GM21723 (cell line): Measurements from ENCODE around the gene ADK.
A peak's percentile ranks its signal among the peaks of the same experiment; 100 is the strongest.

ENCODE experiments used
- ATAC-seq: cut with Tn5 transposase; IDR thresholded peaks from one replicate; pipeline ENCODE4 v1.9.1; 2021; ENCODE audit warnings: mild to moderate bottlenecking, moderate library complexity; ENCODE audit not compliant: unreplicated experiment

Gene ADK

DNA sequence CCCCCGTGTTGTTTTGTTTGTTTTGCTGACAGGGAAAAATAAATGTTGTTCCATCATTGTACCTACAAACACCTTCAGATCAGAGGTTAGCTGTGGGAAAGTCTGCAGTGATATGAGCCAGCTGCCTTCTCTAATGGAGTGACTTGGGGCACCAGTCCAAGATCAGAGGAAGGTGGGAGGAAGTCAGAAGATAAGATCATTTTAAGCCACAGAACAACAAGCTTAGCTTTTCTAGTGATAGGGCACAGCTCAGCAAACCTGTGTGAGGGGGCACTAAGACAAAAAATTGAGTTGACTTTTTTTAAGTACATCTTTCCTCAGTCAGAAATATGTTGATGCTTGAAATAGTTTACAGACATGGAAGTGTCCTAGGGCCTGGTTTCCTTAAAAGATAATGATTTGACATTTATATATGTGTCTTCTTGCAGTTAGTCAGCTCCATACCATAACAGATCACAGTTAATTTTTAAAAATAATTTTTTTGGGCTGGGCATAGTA, 435.1 kb downstream of the ADK start:
- ATAC-seq: peak; percentile 34

DNA sequence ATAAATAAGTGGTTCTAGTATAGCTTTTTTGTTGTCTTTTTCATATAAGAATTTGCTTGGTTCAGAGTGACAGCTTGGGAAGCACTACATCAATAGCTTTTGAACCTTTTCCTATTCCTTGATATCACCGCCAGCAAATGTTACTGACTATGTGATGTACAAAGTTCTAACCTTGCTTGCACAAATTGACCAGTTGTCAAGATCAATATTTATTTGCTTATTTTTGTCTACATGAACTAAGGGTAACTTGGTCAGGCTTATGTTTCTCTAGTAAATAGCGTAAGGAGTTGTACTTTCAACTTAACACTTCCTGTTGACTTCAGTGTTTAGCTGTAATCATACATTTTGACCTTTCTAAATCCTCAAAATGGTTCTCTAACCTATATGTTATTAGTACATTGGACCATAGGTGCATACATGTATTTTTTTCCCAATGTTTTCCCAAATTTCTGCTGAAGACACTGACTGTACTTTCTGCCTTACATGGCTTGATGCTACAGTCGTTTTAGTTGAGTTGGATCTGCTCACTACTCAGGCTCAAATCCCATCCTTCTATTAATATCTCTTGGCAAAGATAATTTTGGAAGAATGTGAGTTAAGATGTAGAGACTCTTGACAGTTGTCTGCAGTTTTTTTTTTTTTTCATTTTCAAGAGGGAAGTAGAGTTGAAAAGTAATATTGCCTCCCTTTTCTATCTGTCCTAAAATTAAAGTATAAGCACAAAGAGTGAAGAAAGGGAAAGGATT, 436.3 kb downstream of the ADK start:
- ATAC-seq: no peak

DNA sequence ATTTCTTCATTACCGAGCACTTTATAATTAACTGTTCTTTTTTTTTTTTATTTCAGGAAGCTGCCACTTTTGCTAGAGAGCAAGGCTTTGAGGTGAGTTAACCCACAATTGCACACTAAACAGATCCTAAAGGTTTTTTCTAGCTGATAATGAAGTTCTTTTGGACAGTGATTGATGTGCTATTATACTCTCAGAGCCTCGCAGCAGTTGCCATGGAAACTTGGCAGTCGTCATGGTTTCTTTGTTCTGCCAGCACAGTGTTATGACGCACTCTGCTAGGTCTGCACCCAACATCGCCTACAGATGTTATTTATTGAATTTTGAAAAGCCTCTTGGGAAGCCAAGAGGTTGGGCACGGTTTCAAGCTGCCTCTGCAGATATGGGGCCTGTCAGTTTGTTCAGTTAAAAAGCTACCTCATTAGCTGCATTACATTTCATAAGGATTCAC, 438.2 kb downstream of the ADK start:
- ATAC-seq: no peak

DNA sequence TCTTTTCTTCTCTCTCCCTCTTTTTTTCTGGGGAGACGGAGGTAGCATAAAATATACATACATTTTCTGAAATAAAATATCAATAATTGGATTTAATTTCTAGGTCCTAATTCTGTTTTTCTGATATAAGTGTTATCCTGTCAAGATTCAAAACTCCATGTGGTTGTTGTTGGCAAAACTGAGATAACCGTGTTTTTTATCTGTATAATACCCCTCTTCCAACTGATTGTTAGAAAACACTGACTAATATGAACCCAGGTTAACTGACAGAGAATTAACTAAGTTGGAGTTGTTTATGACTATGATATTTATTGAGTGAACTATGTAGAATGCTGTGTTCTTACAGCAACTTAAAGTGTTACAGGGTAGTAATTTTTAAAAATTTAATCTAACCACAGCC, 438.8 kb downstream of the ADK start:
- no peak for ATAC-seq

DNA sequence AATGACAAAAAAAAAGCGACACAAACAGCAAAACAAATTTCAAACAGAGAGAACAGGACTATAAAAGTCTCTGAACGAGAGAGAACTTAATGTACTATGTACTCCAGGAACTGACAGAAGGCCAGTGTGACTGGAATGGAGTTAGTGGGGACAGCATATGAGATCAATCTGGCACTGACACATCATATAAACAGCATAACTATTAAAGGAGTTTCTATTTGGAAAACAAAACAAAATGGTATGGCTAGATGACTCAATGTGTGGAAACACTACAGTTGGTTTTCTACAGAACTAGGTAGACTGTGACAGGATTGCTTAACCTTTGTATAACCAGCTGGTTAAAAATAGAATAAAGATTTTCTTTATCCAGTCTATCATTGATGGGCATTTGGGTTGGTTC, 442.4 kb downstream of the ADK start:
- no peak for ATAC-seq

DNA sequence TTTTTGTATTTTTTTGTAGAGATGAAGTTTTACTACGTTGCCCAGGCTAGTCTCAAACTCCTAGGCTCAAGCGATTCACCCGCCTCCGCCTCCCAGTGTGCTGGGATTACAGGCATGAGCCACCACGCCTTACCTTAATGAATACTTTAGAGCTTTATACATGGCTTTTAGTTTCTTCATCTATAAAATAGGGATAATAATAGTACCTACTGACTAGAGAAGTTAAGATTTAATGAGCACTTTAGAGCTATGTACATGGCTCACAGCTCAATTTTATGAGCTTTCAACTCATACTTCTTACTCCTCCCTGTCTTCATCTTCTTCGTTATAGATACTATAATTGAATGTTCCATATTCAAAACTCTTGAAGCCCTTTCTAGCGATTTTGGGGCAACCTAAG, 445.7 kb downstream of the ADK start:
- ATAC-seq: no peak

DNA sequence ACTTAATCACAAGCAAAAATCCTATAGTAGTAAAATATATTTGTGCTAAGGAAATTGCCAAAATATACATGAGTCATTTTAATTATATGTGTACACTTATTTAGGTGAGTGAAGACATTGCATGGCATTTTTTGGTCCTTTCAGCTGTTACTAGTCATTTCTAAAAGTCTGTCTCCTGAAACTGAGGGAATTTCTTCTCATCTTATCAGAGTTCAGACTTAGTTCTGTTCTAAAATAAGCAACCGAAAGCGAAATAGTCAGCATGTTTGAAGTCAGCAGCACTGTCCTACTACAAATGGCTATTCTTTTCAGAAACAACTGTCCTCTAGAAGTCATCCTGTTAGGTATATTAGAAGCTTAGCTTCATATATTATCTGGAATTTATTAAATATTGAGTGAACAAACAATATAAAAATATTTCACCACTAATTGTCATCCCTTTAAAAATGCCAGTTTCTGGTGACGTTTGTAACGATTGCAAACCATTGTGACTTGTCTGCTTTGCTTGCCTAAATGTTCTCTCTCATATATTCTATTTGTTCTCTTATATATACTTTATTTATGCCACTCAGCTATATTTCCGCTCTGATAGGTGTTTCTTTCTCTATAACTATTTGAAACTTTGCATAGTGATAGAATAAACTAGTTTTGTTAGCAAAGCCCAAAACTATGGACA, 448.0 kb downstream of the ADK start:
- ATAC-seq: peak; percentile 66

DNA sequence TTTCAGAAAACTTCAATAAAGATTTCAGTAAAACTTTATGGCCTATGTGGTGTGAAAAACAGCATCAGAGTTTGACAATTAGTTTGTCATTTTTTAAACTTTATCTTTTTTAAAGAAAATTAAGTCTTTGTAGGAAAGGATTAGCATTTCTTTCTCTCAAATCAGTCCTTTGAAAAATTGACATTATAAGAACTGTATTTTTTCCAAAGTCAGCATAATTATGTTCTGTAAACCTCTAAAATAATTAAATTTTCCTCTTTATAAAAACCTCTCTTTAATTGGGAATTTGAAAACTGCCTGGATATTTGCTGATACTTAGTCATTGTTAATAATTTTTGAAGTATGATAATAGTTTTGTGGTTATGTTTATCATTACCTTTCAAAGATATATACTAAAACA, 448.7 kb downstream of the ADK start:
- ATAC-seq: no peak

DNA sequence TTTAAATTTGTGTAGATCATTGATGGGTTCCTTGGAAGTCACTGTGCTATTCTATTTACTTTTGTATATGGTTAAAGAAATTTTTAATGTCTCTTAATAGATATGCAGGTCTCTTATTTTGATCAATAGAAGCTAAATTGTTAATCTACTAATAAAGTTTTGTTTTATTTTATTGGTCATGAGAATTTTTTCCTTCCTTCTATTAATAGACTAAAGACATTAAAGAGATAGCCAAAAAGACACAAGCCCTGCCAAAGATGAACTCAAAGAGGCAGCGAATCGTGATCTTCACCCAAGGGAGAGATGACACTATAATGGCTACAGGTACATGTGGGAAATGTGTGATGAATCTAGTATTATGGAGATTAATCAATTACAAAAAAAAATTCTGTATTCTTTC, 449.1 kb downstream of the ADK start:
- ATAC-seq: no peak

DNA sequence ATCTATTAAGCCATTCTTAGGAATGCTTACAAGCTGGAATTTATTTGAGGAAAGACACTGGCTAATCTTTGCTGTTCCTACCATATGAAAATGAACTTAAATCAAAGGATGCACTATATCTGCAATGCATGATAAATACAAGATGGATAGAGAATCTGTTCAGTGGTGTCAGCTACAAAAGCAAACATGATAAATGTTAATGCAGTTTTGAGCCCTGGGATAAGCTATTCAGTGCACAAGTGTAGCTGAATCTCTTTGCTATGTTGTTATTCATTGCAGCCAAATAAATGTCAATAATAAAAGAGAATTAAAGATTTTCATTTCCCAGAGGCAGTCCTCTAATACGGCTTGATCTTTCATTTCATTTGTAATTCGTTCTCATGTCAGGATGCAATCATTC, 451.6 kb downstream of the ADK start:
- no peak for ATAC-seq

DNA sequence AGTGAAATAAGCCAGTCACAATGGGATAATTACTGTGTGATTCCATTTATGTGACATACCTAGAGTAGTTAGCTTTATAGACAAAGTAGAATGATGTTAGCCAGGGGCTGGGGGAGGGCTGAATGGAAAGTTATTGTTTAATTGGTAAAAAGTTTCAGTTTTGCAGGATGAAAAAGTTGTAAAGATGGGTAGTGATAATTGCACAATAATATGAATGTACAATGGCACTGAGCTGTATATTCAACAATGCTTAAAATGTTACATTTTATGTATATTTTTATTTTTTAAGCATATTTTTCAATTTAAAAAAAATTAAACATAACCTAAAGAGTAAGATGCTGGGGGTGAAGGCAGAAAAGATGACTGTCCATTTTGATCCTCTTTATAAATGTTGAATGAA, 459.3 kb downstream of the ADK start:
- no peak for ATAC-seq

DNA sequence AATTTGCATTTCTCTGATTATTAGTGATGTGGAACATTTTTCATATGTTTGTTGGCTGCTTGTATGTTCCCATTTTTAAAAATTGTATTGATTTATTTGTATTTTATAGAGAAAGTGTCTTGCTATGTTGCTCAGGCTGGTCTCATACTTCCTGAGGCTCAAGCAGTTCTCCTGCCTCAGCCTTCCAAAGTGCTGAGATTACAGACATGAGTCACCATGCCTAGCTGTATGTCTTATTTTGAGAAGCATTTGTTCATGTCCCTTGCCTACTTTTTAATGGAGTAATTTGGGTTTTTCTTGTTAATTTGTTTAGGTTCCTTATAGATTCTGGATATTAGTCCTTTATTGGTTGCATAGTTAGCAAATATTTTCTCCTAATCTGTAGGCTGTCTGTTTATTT, 461.2 kb downstream of the ADK start:
- no peak for ATAC-seq

DNA sequence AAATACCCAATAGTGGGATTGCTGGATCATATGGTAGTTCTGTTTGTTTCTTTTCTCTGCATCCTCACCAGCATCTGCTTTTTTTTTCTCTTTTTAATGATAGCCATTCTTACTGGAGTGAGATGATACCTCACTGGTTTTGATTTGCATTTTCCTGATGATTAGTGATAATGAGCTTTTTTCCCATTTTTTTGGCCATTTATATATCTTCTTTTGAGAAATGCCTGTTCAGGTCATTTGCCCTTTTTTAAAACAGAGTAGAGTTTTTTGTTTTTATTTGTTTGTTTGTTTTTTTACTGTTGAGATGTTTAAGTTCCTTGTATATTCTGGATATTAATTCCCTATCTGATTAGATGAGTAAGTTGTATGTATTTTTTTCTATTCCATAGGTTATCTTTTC, 469.6 kb downstream of the ADK start:
- no peak for ATAC-seq

DNA sequence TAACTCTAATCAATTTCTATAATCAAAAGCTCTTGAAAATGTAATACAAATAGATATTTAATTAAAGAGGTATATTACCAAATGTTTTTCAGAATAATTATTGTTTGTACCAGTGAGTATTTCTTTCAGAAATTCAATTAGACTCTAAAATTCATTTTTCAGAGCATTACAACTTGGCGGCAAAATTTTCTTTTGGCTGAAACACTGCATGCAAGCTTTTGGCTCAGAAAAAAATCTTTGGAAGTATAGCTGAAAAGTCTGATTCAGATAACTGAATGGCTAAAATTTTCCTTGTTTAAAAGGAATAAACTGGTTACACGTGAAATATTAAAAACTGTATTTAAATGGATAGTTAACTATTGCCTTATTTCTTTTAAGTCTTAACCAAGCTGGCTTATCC, 472.8 kb downstream of the ADK start:
- no peak for ATAC-seq

DNA sequence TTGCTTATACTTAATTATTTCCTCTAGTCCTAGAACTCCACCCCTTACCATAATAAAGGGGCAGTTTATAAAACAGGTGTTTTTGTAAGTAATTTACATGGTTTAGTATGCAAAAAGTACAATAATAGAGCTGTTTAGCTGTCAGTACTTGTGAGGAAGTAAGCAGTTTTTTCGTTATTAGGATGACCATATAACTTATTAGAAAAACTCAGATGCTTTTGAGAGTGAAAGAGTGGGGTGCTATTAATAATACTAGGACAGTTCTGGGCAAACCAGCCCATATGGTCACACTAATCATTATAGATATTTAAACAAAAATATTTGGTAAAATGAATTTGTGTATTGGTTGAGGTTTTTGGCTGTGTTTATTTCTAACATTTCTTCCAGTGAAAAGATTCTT, 473.5 kb downstream of the ADK start:
- ATAC-seq: no peak

DNA sequence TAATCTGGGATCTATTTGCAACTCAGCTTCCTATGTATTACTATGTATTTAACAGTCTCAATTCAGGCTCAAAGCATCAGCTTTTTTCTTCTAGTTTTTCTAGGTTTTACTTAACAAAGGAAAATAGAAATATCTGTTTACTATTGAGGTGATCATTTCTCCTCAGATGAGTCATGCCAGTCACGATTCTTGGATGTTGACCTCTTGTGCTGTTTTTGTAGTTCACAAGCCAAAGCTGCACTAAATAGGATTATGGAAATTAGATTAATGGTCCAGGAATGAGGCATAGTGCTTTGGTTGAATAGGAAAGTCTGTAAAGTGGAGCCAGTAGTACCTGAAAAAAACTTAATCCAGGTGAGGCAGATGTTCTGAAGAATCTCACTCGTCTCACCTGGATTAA, 477.1 kb downstream of the ADK start:
- no peak for ATAC-seq

DNA sequence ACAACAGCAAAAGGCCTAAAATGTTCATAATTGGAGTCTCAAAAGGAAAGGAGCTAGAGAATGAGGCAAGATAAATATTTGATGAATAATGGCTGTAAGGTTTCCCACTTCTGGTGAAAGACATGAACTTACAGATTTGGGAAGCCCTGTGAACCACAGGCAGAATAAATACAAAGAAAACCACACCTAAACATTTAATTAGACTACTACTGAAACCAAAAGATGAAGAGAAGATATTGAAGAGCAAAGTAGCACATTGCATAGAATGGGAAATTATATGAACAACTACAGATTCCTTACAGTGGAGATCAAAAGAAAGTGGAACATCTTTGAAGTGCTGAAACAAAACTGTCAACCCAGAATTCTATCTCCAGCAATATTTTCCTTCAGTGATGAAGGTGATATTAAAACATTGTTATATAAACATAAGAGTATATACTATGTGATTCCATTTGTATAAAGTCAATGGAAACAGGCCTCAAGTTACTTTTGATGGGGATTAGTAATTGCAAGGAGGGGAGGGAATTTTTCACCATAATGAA, 484.0 kb downstream of the ADK start:
- no peak for ATAC-seq

DNA sequence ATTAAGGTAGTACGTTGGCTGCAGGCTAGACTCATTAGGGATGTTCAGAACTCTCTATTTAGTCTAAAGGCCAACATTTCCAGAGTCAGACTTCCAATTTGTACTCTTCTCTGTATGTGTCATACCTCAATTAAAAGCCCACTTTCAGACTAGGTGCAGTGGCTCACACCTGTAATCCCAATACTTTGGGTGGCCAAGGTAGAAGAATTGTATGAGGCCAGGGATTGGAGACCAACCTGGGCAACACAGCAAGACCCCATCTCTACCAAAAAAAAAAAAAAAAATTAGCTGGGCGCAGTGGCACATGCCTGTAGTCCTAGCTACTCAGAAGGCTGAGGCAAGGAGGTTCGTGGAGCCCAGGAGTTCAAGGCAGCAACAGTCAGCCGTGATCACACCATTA, 484.6 kb downstream of the ADK start:
- no peak for ATAC-seq

DNA sequence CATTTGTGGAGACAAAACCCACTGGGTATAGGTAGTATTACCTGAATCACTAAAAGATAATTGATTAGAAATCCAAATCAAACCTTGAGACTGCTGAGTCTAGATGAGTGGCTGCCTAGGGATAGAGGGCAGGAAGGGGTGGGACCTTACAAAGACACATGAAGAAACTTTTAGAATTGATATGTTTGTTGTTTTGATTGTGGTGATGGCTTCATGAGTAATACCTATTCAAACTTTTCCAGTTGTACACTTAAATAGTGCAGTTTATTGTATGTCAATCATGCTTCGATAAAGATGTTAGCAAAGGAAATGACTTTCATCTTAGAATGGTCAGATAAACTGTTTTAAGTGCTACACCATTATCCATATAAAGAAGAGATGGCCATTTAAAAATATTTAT, 486.7 kb downstream of the ADK start:
- no peak for ATAC-seq

DNA sequence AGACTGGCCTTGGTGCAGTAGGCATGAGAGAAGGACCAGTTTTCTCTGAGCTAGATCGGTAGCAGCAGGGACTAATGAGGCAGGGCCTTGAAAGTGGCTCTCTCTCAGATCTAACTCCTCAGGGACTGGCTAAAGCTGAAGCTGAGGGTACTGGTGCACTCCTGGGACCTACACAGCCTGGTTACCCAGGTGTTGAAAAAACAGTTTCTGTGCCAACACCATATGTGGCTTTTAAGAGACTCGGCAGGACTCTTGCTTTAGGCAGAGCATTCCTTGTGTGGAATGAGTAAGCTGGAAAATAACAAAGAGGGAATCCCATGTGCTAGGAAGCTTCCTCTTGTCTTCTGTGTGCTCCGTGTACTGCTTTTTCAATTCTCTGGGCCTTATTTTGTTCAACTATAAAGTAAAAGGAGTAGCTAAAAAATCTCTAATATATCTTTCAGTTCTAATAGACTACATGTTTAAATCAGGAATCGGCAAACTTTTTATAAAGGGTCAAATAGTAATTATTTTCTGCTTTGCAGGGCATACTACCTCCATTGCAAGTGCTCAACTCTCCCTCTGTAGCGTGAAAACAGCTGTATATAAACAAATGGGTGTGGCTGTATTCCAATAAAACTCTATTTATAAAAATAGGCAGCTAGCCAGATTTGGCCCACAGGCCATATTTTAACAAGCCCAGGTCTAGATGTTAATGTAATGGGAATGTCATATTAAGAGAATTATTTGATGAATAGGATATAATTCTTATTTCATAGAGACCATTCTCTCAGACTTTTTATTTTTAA, 489.3 kb downstream of the ADK start:
- no peak for ATAC-seq

DNA sequence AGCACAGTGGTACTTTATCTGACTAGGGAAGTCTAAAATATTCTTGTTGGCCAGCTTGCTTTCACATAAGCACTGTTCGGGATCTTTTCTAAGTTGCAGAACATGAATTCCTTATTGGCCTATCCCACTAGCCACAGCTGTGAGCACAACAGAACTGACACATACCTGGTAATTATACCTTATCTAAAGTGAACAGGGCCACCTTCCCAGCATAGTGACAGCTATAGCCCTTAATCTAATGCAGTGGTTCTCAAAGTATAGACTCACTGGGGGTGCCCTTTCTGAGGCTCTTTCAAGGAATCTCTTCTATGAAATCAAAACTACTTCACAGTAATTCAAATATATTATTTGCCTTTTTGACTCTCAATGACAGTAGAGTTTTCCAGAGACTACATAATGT, 490.6 kb downstream of the ADK start:
- ATAC-seq: no peak
